GM12872 (cell line): ENCODE data around the gene SLC22A4.

Experiments used
- CTCF ChIP-seq: IDR thresholded peaks from 3 replicates; pipeline ENCODE4 v1.5.1; 2011; ENCODE audit warnings: low read depth, mild to moderate bottlenecking, low read length, moderate library complexity; ENCODE audit not compliant: insufficient read depth

The SLC22A4 gene

GRCh38 chr5:132301344-132302271, 7.4 kb downstream of the SLC22A4 start:
- TF ChIP-seq CTCF: no peak

- no peak for TF ChIP-seq CTCF
Measured at GRCh38 chr5:132302413-132302812, 8.2 kb downstream of the SLC22A4 start.

- no peak for TF ChIP-seq CTCF
Measured at GRCh38 chr5:132303589-132303988, 9.4 kb downstream of the SLC22A4 start.

- TF ChIP-seq CTCF: no peak
Measured at GRCh38 chr5:132305420-132305819, 11.2 kb downstream of the SLC22A4 start.

- no peak for TF ChIP-seq CTCF
Measured at GRCh38 chr5:132308701-132309100, 14.5 kb downstream of the SLC22A4 start.

- TF ChIP-seq CTCF: no peak
Measured at GRCh38 chr5:132309679-132310078, 15.5 kb downstream of the SLC22A4 start.

GRCh38 chr5:132310141-132310834, 16.1 kb downstream of the SLC22A4 start:
- TF ChIP-seq CTCF: no peak
